Daoy (cell line): ENCODE measurements around the gene KCTD8. TPM values are rescaled to one million over a fixed set of nuclear protein-coding genes. Genes with fewer than 3 reads are reported as not detected.
"Not testable (repeated sequence)": the region's sequence is repeated elsewhere in the genome, so short reads cannot be mapped to it uniquely, and the experiment has no call there.

Experiments
- DNase-seq: peaks from one replicate; pipeline ENCODE4 v3.0.0-alpha.2; 2015; ENCODE audit warnings: low read depth
- total RNA-seq: library from RNA; depleted of rRNA; stranded (reverse); fragments of >200 nt; shearing (Covaris generic); gene quantifications from 2 replicates; pipeline ENCODE4 v1.2.3, GENCODE V29; 2014

KCTD8 gene
- total RNA-seq, 1 experiment from 2014 or later = not detected

GRCh38 chr4:44326741-44327140 lies 121.9 kb downstream of the KCTD8 start:
- DNase-seq = no peak

- no peak for DNase-seq
Measured at GRCh38 chr4:44320833-44321232, 127.8 kb downstream of the KCTD8 start.

GRCh38 chr4:44319129-44319528 lies 129.5 kb downstream of the KCTD8 start:
- DNase-seq = no peak

GRCh38 chr4:44313702-44314101 lies 134.9 kb downstream of the KCTD8 start:
- no peak for DNase-seq

GRCh38 chr4:44287505-44287904 lies 161.1 kb downstream of the KCTD8 start:
- DNase-seq = no peak

GRCh38 chr4:44279469-44279868 lies 169.1 kb downstream of the KCTD8 start:
- DNase-seq = no peak

GRCh38 chr4:44279066-44279465 lies 169.5 kb downstream of the KCTD8 start:
- DNase-seq = no peak

GRCh38 chr4:44257461-44257860 lies 191.1 kb downstream of the KCTD8 start:
- DNase-seq = no peak

- DNase-seq = no peak
Measured at GRCh38 chr4:44256414-44256813, 192.2 kb downstream of the KCTD8 start.

- no peak for DNase-seq
Measured at GRCh38 chr4:44237643-44238042, 211.0 kb downstream of the KCTD8 start.

GRCh38 chr4:44235897-44236296 lies 212.7 kb downstream of the KCTD8 start:
- DNase-seq = no peak

- no peak for DNase-seq
Measured at GRCh38 chr4:44232262-44232661, 216.3 kb downstream of the KCTD8 start.

GRCh38 chr4:44231006-44231405 lies 217.6 kb downstream of the KCTD8 start:
- no peak for DNase-seq

GRCh38 chr4:44228326-44228725 lies 220.3 kb downstream of the KCTD8 start:
- no peak for DNase-seq

- DNase-seq = no peak
Measured at GRCh38 chr4:44221407-44221806, 227.2 kb downstream of the KCTD8 start.

GRCh38 chr4:44210750-44211149 lies 237.9 kb downstream of the KCTD8 start:
- DNase-seq = no peak

- no peak for DNase-seq
Measured at GRCh38 chr4:44196796-44197195, 251.8 kb downstream of the KCTD8 start.

- DNase-seq = no peak
Measured at GRCh38 chr4:44194365-44194764, 254.2 kb downstream of the KCTD8 start.

- no peak for DNase-seq
Measured at GRCh38 chr4:44186850-44187246, 261.8 kb downstream of the KCTD8 start.

GRCh38 chr4:44186096-44186849 lies 262.3 kb downstream of the KCTD8 start:
- no peak for DNase-seq

GRCh38 chr4:44181491-44182349 lies 266.9 kb downstream of the KCTD8 start:
- DNase-seq = not testable (repeated sequence)

GRCh38 chr4:44167766-44168165 lies 280.8 kb downstream of the KCTD8 start:
- not testable (repeated sequence) for DNase-seq

- no peak for DNase-seq
Measured at GRCh38 chr4:44165938-44166337, 282.7 kb downstream of the KCTD8 start.
